Stimulated activated CD8-positive, alpha-beta memory T cell treated with anti-CD3 and anti-CD28 coated beads, Interleukin-7, amount 100 ng/mL, for 4 hours (primary cell): ENCODE measurements around the gene MAP3K7.

ENCODE experiments used
- DNase-seq, 2 donors: peaks; one replicate each; pipeline ENCODE4 v3.0.0-alpha.2; 2020; ENCODE audit warnings: low read depth in 2 of 2

Gene MAP3K7

DNA sequence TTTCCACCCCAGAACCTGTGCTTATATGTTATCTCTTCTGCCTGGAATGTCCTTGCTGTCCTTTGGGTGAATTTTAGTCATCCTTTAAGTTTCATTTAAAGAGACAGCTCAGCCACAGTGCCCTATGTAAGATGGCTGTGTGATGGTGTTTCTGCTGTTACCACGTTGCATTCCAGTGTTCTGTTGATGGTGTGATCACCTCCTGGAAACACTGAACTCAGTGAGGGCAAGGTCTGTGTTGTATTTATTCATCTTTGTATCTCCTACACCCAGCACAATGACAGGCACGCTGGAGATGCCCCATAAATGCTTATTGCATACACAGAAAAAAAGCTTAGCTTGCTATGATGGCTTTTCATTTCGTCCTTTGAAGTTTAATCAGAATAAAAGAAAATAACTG lies 102.5 kb downstream of the MAP3K7 start:
- no peak for DNase-seq

DNA sequence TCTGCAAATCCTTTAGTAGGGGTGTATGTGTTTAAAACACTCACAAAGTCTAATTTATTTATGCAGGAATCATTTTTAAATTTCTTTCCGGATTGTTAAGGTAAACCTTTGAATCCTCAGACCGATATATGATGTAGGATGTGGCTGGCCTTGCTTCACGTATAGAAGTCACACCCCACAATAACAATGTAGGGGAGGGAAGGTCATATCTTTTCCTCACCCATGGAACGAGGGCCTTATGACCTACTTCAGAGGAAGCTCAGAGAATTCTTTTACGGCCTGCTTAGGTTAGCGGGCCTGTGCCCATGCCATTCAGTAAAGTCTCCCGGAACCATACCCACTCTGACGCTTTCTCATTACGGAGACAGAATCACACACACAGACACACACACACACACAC lies 102.9 kb downstream of the MAP3K7 start:
- no peak for DNase-seq

DNA sequence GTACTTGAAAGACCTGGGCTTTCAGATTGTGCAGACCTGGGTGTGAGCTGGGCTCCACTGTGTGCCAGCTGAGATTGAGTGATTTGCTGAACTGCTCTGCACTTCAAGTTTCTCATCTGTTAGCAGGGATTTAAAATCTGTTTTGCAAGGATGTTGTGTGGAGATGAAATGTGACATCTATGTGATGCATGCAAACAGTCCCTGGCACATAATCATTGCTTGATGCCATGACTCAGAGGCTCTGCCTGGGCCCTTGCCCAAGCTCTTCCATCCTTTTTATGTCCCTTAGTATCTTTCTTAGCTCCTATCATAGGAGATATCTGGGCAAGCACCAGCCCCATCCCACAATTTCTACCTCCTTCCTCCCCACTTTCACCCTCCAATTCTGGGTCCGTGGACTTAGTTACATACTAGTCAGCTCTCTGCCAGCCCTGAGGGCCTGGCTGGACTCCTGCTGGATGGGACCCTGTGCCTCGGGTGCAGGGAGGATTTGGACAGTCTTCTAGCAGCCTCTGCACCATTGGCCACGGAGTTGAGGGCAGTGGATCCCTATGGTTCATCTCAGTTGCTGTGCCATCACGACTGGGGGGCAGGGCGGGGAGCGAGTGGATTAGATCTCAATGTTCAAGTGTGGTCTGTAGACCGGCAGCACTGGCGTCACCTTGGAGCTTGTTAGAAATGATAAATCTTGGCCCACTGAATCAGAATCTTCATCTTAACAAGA lies 103.6 kb downstream of the MAP3K7 start:
- no peak for DNase-seq

DNA sequence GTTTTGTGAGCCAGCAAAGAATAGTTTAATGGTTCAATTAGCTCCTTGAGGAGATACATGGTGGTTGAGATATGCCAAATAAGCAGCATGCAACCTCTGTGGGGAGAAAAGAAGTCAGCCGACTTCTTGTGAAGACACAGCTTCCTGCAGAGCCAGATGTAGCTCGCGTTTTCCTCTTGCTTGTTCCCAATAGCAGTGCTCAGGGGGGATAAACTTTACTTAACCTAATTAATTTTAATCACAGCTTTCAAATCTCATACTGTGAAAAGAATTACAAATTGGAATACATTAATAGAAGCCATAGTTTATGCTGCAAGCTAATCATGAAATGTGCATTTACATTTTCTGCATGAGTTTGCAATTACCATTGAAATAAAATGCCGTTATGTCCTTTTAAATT lies 106.2 kb downstream of the MAP3K7 start:
- DNase-seq: no peak

DNA sequence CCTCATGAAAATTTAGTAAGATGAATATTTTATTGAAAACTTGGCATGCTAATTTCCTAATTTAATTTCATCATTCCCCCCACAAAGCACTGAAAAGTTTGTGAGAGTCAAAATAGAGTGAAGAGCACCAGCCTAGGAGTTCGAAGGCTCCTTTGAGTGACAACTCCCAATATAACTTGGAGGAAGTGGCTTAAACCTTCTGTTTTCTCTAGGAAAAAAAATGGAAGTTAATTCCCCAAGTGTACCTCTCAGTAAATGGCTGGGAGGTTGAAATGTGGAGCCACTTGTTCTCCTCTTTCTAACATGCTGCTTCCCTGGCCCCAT lies 107.3 kb downstream of the MAP3K7 start:
- no peak for DNase-seq

DNA sequence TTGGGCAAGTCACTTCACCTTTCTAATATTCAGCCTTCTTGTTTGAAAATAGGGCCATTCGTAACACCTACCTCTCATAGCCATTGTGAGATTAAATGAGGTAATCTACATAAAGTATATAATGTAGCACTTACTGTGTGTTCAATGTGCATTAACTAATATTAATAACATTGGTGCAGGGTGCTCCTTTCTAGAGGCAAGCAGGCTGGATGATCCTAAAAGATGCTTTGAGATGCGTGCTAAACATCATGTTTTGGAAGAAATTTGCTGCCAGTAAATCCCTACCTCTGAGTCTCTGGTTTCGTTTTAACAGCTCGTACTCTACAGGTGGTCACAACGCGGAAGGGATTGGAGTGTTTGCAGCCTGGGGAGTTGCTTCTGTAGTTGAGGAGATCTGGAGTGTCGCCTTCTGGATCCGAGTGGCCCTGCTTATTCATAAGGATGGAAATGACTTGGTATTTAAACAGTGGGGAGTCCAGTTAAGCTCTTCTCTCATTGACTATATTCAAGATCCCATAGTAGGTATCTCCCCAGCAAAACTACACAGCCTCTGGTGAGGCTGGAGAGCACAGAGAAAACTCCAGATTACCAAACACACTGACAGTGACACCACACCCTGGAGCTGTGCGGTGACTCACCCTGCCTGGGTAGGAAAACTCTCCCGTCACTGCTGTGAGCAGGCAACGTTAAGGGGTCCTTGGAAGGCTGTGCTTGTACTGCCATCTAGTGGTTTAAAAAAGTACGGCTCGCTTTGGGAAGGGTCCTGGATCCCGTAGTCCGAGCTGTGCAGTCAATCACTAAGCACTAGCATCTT lies 107.9 kb downstream of the MAP3K7 start:
- DNase-seq: peak; percentile 78 to 87

DNA sequence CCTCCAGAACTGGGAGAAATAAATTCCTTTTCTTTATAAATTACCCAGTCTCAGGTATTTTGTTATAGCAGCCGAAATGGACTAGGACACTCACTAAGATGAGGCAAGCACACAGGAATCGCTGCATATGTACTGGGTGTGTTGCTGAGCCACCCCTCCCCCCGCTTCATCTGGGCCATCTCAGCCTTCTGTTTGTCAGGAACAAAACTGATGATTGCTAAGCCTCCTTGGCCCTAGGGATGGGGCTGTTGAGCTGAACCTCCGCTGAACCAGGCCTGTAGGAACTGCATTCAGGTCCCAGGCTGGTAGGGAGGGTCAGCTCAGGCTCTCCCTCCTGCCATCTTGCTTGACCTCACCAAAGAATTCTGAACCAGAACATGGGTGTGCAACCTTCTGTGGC lies 108.6 kb downstream of the MAP3K7 start:
- DNase-seq: no peak

DNA sequence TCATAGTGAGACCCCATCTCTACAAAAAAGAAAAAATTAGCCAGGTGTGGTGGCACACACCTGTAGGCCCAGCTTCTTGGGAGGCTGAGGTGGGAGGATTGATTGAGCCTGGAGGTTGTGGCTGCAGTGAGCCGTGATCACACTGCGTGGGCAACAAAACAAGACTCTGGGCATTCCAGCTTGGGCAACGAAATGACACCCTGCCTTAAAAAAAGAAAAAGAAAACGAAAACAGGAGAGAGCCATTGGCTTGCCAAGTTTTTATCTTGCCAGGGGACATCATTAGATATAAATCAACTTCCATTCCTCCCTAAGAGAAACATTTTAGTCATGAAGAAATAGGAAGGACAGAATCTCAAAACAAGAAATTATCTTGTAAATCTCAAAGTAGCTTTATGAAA lies 109.5 kb downstream of the MAP3K7 start:
- no peak for DNase-seq

DNA sequence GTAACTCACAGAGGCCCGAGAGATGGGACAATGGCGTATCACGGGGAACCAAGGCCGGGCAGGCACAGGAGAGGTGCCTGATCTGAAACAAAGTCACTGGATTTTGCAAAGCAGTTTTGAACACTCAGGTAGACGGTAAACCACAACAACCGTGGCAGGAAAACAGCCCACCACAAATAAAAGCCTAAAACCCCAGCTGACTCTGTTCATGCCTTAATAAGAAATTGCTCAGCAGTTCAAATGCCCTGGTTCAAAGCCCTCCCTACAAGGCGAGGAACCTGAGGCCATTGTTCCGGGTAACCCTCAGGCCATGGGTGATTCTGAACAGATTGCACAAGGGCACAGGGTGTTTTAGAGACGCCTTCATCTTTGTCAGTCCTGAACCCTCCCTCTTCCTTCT lies 114.2 kb downstream of the MAP3K7 start:
- peak in 1 of 2 donors; percentile 34 for DNase-seq

DNA sequence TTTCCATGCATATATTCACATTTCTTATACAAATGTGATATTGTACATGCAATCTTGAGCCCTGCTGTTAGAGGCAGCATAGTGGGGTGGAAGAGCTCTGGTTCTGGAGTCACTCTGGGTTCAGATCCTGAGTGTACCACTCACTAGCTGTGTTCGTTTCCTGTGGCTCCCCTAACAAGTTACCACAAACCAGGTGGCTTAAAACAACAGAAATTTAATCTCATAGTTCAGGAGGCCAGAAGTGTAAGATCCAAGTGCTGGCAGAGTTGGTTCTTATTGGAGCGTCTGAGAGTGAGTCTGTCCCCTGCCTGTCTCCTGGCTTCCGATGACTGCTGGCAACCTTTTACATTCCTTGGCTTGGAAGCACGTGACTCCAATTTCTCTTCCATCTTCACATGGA lies 115.6 kb downstream of the MAP3K7 start:
- DNase-seq: no peak

DNA sequence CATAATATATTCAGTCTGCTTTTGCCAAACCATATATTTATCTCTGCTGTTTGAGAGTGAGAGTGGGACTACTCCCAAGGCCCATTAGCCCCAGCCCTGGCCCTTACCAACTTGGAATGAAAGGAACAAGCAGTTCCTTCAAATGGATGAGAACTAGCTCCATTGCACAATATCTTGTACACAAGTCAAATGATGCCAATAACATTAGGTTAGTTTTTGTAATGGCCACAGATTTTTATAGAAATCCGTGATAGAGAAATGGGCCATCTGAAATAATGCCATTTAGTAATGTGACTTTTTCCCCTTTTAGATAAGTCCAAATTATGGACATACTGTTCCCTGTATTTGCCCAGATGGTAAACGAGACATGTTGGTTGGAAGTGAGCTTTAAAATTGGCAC lies 117.0 kb downstream of the MAP3K7 start:
- DNase-seq: no peak

DNA sequence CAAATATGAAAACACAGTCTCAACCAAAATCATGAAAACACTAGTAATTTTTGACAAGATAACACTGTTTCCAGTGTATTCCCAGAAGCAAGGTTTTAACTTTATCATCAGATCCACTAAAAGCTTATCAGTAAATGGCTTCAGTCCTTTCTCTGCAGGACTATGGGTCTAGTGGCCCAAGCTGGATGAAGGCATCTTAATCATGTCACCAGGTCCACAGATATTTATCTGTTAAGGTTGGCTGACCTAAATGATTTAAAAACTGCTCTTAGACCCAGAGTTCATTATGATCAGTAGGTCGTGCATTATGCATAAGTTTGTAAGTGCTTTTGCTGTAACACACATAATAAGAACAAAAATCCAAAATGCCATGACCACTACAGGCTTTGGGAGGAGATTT lies 118.0 kb downstream of the MAP3K7 start:
- DNase-seq: no peak

DNA sequence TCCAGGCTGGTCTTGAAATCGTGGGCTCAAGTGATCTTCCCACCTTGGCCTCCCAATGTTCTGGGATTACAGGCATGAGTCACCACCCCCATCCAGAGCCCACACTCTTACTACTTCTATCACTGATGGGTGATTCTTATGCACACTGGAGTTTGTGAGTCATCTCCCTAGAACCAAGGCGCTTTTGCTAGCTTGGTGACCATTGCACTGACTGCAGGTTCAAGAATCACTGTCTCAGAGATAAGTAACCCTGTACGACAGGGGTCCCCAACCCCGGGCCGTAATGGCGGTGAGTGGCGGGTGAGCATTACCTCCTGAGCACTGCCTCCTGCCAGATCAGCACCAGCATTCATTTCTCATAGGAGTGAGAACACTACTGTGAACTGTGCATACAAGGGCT lies 118.8 kb downstream of the MAP3K7 start:
- DNase-seq: peak in 1 of 2 donors; percentile 16

DNA sequence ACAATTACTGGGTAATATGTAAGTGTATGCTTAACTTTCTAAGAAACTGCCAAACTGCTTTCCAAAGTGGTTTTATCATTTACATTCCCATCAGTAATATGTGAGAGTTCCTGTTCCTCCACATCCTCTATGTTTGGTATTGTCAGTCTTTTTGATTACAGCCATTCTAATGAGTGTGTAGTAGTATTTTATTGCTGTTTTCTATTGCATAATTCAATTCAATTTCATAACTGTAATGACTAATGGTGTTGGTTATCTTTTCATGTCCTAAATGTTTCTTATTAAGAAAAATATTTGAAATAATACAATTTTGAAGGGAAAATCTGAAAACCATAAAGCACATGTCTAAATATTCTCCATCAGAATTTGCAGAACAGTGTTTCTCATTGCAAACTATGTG lies 119.3 kb downstream of the MAP3K7 start:
- no peak for DNase-seq

DNA sequence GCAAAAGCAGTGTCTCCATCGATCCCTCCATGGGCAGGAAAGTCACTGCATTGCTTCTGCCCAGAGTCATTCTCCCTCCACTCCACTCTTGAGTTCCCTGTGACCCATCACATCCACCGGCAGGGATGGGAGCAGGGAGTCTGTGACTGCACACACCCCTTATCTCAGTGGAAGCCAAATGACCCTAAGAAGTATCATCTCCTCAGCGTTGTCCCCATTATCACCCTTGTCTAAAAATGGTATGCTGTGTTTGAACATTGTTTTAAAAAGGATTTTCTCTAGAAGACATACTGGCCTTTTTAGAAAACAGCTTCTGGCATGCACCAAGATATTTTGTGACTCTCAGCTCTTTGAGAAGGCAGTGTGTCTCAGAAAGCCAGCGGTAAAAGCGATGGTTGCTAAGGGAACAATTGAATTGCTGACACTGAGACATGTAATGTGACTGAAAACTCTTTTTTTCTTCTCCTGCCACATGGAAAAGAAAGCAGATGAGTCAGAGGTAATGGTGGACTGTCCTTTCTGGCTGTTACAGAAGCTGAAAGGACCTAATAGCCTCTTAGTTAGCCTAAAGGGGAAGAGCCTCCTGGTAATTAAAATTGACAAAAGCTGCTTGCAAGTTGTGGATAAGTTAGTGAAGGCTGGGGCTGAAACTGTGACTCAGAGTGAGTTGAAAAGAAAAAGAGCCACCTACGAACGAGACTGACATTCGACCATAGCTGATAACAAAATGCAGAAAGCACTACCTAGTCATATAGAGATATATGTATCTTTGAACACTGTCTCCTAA lies 120.5 kb downstream of the MAP3K7 start:
- peak in 1 of 2 donors; percentile 30 for DNase-seq

DNA sequence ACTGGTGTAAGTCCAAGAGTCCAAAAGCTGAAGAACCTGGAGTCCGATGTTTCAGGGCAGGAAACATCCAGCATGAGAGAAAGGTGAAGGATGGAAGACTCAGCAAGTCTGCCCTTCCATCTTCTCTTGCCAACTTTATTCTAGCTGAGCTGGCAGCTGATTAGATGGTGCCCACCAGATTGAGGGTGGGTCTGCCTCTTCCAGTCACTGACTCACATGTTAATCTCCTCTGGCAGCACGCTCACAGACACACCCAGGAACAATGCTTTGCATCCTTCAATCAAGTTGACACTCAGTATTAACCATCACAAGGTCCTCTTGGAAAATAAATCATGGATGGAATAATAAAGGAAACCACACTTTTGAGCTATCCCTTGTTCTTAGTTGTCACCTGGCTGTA lies 121.2 kb downstream of the MAP3K7 start:
- no peak for DNase-seq

DNA sequence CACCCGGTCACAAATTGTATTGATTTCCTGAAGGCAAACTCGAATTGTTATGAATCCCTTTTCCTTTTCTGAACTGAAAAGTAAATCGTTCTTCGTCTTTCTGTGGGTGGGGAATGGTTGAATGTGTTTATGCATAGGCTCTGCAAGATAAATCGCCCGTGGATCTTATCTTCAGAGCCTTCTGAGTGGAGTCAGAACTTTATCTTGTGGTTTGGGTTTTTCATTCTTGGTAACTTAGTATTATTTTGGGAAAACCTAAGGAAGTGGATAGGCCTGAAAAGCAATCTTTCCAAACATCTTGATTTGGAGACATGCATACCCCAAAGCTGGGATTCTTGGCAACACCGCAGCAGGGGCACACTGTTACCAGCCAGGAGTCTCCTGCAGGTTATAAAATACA lies 122.4 kb downstream of the MAP3K7 start:
- DNase-seq: no peak

DNA sequence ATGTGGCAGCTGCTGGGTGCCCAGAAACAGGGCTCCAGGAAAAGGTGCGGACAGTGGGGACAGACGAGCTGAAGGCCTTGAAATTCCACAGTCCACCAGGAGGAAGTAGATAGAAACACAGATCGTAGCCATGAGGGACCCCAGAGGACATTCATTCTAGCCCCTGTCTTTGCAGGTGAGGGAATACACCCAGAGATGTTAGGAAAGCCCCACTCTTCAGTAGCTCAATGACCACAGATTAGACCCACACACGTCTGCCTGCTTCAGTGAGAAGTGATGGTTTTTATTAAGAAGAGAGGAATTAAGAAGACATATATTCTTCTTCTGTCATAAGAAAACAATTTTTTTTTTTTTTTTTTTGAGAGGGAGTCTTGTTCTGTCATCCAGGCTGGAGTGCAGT lies 123.0 kb downstream of the MAP3K7 start:
- no peak for DNase-seq
